T1000 (cell line): Measurements from ENCODE around the gene RPL29.

Experiments used
- DNase-seq: peaks from one replicate; lab custom pipeline; 2025; ENCODE audit warnings: mixed read lengths; lab: John Stamatoyannopoulos, UW

The RPL29 gene

DNA sequence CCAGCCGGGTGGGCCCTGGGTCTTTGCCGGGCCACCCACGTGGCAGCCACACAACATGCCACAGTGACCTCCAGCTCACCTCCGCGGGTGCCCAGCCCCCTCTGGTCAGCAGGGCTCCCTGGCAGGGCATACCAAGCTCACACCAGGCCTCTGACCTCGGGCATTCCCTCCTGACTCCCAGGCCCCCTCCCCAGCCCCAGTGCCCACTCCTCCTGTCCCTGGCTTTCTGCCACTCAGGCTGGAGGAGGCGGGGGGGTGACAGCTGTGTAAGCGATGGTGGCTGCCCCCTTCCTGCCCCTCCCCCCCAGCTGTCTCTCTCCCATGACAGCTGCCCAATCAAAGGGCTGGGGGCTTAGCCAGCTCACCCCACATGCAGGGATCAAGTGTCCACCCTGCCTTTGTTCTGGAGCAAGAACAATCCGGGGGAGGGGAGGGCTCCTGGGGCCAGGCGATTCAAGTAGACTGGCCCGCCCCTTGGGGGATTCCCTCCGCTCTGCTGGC, 31.7 kb downstream of the RPL29 start:
- DNase-seq = no peak

DNA sequence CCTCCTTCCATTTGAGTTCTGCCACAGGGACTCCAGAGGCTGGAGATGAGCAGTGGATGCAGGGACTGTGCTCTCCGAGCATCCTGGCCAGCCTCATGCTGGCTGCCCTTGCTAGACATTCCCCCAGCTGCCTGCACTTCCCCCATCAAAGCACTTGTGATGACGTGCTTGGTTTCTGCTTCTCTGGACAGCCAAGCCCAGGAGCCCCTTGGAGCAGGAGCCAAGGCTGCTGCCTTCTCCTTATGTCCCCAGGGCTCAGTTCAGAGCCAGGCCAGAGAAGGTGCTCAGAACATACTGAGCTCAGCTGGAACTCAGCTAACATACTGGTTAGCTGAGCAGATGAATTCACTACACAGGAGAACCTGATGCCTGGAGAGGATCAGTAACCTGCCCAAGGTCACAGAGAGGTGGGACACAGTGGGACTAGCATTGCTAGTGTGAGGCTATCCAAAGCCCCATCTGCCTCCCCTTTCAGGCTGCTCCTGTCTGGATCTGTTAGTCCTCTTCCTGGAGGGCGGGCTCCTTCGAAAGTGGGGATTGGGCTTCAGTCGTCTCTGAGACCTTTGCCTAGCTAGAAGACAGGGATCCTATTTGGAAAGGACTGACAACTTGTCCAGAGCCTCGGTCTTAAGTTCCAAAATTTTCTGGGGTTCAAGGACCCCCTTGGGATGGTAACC, 32.7 kb downstream of the RPL29 start:
- DNase-seq = no peak

- no peak for DNase-seq
These were observed 33.8 kb downstream of the RPL29 start for GRCh38 chr3:51961602-51962569.

DNA sequence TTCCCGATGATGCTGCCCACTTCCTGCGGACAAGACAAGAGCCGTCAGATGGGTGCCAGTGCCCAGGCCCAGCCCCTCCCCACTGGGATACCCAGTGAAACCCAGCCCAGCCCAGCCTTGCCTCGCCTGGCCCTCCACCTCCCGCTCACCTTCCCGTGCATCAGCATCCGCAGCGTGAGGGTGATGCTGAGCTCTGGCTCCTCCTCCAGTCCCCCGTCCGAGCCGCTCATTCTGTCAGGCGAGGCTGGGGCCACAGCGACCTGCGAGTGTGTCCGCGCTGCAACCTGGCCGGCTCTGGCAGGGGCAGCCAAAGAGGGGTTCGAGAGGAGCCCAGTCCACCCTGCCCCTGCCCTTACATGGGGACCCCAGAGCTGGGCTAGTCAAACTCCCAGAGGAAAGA, 34.7 kb downstream of the RPL29 start:
- DNase-seq = no peak

DNA sequence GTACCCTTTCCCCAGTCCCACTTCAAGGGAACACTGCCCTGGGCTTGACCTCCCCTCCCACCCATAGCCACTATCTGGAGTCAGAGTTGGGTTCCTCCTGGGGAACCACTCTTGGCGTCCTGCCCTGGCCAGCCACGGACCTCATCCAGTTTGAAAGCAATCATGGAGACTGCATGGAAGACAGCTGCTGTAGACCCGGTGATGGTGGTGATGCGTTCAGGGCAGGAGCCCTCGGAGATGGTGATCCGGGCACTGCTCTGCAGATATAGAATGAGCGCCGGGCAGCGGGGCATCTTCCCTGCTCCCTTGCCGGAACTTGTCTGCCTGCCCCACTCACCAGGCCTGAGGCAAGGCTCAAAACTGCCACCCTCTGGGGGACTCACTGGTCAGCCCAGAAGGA, 35.3 kb downstream of the RPL29 start:
- DNase-seq = no peak

- DNase-seq = no peak
These were observed 36.0 kb downstream of the RPL29 start for GRCh38 chr3:51959651-51960050.

- DNase-seq = no peak
These were observed 36.8 kb downstream of the RPL29 start for GRCh38 chr3:51958603-51959521.

DNA sequence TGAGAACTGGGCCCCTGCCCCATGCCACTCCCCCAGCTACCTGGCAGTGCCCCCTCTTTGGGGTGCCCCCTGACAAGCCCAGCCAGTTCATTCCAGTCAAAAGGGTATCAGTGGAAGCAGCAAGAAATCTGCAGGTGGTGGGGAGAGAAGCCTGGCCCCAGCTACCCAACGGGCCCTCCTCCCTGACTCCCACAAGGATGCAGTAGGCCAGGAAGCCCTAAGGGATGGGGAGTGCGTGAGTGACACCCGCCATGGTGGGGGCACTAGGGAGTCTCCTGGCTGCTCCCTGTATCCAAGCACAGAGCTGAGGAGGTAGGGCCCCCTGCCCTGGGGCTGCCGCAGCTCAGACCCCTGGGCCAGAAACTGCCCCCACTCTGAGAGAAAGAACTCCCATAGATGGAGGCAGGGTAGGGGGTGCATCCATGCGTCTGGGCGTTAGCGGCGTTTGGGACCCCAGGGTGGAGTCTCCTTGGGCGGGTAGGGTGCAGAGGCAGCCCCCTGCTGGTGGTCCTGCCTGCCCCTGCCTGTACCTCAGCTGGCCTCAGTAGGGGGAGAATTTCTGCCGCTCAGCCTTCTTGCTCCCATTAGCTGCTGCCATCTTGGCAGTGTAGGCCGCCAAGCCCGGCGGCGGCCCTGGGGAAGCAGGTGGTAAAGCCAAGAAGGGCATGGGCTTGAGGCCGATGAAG, 38.0 kb downstream of the RPL29 start:
- DNase-seq = no peak

DNA sequence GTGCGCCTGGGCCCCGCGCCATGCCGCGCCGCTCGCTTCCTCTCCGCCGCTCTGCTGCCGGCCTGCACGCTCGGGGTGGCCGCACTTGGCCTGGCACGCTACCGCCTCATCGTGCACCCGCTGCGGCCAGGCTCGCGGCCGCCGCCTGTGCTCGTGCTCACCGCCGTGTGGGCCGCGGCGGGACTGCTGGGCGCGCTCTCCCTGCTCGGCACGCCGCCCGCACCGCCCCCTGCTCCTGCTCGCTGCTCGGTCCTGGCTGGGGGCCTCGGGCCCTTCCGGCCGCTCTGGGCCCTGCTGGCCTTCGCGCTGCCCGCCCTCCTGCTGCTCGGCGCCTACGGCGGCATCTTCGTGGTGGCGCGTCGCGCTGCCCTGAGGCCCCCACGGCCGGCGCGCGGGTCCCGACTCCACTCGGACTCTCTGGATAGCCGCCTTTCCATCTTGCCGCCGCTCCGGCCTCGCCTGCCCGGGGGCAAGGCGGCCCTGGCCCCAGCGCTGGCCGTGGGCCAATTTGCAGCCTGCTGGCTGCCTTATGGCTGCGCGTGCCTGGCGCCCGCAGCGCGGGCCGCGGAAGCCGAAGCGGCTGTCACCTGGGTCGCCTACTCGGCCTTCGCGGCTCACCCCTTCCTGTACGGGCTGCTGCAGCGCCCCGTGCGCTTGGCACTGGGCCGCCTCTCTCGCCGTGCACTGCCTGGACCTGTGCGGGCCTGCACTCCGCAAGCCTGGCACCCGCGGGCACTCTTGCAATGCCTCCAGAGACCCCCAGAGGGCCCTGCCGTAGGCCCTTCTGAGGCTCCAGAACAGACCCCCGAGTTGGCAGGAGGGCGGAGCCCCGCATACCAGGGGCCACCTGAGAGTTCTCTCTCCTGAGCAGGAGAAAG, 39.6 kb downstream of the RPL29 start:
- DNase-seq = no peak

DNA sequence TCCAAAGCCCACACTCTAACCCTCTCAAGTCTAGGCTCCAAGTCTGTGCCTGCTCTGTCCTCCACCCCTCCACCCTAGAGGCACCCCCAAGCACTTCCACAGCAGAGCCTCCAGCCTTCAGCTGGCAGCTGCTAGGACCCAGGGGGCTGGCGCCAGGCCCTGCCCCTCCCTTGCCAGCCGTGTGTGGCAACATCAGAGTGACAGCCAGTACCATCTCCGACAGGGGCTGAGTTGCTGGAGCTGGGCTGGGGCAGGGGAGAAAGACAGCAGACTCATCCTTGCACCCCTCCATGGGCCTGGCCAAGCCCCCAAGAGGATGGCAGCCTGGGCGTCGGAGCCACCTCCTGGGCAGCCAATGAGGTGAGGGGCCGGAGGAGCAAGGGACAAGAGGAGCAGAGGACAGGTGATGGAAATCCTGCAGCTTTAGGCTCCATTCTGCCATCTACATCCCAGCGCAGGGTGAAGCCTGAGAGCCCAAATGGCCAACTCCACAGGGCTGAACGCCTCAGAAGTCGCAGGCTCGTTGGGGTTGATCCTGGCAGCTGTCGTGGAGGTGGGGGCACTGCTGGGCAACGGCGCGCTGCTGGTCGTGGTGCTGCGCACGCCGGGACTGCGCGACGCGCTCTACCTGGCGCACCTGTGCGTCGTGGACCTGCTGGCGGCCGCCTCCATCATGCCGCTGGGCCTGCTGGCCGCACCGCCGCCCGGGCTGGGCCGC, 40.4 kb downstream of the RPL29 start, which contains the start of gene GPR62:
Gene GPR62 (plus strand): TSS at position 207 of the 718 bp plus-strand sequence. CDS start 272 bp downstream, at position 479.
- no peak for DNase-seq

DNA sequence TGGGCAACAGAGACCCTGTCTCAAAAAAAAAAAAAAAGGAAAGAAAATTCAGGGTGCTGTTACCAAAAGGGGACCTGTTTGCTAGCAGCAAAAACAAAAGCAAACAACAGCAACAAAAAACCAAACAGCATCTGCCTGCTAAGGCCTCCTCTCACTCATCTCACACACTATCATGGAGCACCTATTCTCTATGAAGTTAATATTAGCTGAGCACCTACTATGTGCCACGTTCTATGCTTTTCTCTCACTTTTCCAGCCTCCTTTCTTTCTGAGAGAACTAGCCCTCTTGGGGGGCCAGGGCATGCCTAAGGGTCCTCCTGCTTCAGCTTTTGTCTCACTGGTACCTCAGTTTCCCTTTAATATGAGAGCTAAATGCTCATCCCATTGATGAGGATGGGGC, 41.0 kb downstream of the RPL29 start:
- DNase-seq = no peak

- no peak for DNase-seq
These were observed 41.6 kb downstream of the RPL29 start for GRCh38 chr3:51954105-51954504.

GRCh38 chr3:51953445-51953844, 42.2 kb downstream of the RPL29 start:
- DNase-seq = peak; percentile 21

DNA sequence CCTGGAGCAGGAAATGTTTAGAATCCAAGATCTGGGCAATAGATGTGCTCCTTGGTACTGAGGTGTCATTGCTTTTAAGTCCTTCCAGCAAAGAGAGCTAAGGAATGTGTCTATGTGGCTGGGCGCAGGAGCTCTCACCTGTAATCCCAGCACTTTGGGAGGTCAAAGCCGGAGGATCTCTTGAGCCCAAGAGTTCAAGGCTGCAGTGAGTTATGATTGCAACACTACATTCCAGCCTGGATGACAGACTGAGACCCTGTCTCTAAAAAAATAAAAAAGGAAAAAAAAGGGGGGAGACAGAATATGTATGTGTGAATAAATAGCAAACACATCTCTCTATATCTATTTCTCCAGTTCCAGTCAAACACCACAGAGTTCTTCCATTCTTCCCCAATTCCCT, 44.8 kb downstream of the RPL29 start:
- no peak for DNase-seq

DNA sequence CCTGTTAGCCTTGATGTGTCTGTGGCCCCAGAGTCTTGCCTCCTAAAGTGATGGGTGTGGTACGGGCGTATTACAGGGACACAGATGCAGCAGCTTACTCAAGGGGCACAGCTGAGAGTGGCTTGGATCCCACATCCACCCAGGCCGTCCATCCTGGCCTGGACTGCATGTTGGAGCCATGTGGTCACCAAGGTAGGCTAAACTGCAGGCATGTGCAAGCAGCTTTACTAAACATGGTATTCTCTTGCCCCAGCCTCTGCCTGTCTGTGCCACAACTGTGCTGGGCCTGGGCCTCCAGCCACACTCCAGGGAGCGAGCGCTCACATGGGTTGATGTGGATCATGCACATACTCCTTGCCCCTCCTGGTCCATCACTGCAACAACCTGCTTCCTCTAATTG, 46.6 kb downstream of the RPL29 start:
- no peak for DNase-seq

GRCh38 chr3:51948016-51948580, 47.6 kb downstream of the RPL29 start:
- DNase-seq = no peak

- no peak for DNase-seq
These were observed 48.3 kb downstream of the RPL29 start for GRCh38 chr3:51947215-51947900.

DNA sequence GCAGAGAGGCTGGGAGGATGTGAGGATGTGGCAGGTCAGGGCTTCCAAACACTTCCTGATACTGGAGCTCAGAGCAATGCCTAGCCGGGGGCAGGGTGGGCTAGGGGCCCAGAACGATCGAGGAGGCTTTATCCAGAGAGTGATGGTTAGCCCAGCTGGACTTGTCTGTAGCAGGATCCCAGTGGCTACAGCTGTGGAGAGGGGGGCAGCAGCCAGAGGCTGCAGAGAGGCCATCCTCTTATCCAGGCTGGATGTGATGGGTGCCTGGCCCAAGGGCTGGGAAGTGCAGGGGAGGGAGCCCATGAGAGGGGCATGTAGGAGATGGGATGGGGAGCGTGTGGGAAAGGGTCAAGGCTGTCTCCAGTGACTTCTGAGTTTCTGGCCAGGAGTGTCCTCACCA, 48.9 kb downstream of the RPL29 start:
- no peak for DNase-seq
